ENCODE data around the gene TGFBR3. TPM values are rescaled to one million over a fixed set of nuclear protein-coding genes. Genes with fewer than 3 reads are reported as not detected.

Gene TGFBR3
- total RNA-seq, 2 experiments from 2014 or later: 12.9 to 13.0 TPM

DNA sequence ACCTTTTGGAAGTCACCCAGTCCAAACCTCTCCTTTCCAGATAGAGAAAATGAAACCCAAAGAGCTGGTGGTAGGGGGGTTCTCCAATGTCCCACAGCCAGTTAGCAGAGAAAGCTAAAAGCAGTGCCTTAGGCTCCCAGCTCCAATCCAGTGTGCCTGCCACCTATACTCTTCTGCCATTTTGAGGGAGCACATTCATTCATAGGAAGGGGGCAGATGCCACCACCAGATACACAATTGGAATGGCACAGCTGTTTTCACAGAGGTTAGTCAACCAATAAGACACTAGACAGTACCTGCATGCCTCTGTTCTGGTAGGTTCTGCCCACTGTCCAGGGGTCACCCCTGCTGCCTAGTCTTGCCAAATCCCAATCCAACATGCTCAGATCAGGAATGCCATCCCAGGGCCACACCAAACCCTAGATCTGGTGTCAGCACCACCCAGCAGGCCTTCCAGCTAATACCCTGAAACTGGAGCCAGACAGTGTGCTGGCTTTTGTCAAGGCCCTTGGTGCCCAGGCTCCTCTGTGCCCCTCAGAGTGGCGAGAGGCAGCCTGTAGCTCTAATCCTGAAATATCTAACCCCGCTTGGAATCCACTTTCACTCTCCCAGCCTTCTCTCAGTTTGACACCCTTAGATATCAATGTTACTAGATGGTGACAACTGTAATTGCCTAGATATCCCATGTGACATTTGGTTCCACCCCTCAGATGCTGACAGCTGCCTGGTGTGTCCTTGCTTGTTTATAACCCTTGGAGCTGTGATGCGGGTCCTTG, 178.6 kb downstream of the TGFBR3 start:
- Mint-ChIP-seq H3K27ac (no peak overlapping the region), H3K27me3 (no peaks in the 10 kb centered on the region), H3K9me3 (peaks cover 3% of the 10 kb centered on the region), H3K36me3 (ENCODE audit: low read depth) (peaks cover 35% of the 10 kb centered on the region), H3K4me3 (no peak overlapping the region), H3K4me1 (peaks cover 12% of the 10 kb centered on the region)
- DNase-seq: no peak
- CTCF ChIA-PET: interaction anchor here (2.1 kb wide), 1 partner anchor 9 kb away, joined by 7 read pairs; no protein-coding TSS in a partner anchor
- POLR2A ChIA-PET: interaction anchor here (0.6 kb wide), 1 partner anchor 24 kb away, joined by 3 read pairs; no protein-coding TSS in a partner anchor

DNA sequence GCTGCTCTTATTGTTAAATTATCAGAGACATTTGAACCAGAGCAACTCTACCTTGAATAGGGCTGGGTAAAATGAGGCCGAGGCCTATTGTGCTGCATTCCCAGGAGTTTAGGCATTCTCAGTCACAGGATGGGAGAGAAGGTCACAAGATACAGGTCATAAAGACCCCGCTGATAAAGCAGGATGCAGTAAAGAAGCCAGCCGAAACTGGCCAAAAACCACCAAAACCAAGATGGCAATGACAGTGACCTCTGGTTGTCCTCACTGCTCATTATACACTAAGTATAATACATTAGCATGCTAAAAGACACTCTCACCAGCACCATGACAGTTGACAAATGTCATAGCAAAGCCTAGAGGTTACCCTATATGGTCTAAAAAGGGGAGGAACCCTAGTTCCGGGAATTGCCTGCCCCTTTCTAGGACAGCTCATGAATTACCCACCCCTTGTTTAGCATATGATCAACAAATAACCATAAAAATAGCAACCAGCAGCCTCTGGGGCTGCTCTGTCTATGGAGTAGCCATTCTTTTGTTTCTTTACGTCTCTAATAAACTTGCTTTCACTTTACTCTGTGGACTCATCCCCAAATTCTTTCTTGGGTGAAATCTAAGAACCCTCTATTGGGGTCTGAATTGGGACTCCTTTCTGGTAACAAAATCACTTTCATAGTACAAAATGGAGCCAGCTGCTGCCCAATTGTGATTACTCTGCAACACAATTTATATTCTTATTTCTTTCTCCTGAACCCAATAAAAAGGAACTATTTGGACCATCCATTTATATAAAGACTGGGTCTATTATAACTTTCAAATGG, 179.6 kb downstream of the TGFBR3 start:
- POLR2A ChIA-PET: interaction anchor here (0.6 kb wide), 1 partner anchor 25 kb away, joined by 3 read pairs; no protein-coding TSS in a partner anchor
- H3K27me3 Mint-ChIP-seq: no peaks in the 10 kb centered on the region
- H3K9me3 Mint-ChIP-seq: peaks cover 3% of the 10 kb centered on the region
- no peak overlapping the region for H3K4me3 Mint-ChIP-seq
- peaks cover 3% of the 10 kb centered on the region for H3K4me1 Mint-ChIP-seq
- DNase-seq: no peak
- CTCF ChIA-PET: no interaction called here
- no peak overlapping the region for H3K27ac Mint-ChIP-seq
- H3K36me3 Mint-ChIP-seq (ENCODE audit: low read depth): peaks cover 30% of the 10 kb centered on the region

DNA sequence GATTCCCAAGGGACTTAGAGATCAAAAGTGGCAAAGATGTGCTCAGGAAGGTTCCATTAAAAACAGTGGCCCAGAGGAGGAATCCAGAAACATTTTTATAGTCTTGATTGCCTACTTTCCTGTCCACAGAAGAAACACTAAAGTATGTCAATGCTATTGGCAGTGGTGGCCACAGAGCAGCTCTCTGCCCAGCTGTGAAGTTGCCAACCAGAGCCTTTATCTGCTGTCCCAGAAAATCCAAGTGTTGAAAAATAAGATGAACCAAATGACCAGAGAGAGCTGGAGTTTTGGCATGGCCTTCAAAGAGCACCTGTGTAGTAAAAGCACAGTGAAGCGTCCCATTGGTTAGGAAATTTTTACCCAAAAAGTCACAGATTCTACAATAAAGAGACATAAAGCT, 181.2 kb downstream of the TGFBR3 start:
- DNase-seq: no peak
- CTCF ChIA-PET: no interaction called here
- H3K27me3 Mint-ChIP-seq: no peaks in the 10 kb centered on the region
- no peak overlapping the region for H3K27ac Mint-ChIP-seq
- POLR2A ChIA-PET: no interaction called here
- peaks cover 3% of the 10 kb centered on the region for H3K9me3 Mint-ChIP-seq
- H3K4me1 Mint-ChIP-seq: peaks cover 11% of the 10 kb centered on the region
- H3K36me3 Mint-ChIP-seq (ENCODE audit: low read depth): peaks cover 38% of the 10 kb centered on the region
- H3K4me3 Mint-ChIP-seq: no peak overlapping the region

- POLR2A ChIA-PET: no interaction called here
Observed at GRCh38 chr1:91703095-91703494, 182.9 kb downstream of the TGFBR3 start.

GRCh38 chr1:91701472-91701869, 184.5 kb downstream of the TGFBR3 start:
- peaks cover 38% of the 10 kb centered on the region for H3K4me1 Mint-ChIP-seq
- H3K27me3 Mint-ChIP-seq: no peaks in the 10 kb centered on the region
- no peak overlapping the region for H3K27ac Mint-ChIP-seq
- no peak for DNase-seq
- ChIA-PET POLR2A (no interaction called here), CTCF (interaction anchor here (1.1 kb wide), 1 partner anchor 59 kb away, joined by 4 read pairs; no protein-coding TSS in a partner anchor)
- H3K4me3 Mint-ChIP-seq: no peak overlapping the region
- peaks cover 5% of the 10 kb centered on the region for H3K9me3 Mint-ChIP-seq
- peaks cover 43% of the 10 kb centered on the region for H3K36me3 Mint-ChIP-seq (ENCODE audit: low read depth)

More at GRCh38 chr1:91703095-91703494, 182.9 kb downstream of the TGFBR3 start:
- DNase-seq: no peak
- H3K4me3 Mint-ChIP-seq: no peak overlapping the region
- H3K4me1 Mint-ChIP-seq: peaks cover 25% of the 10 kb centered on the region
- CTCF ChIA-PET: no interaction called here
- H3K27ac Mint-ChIP-seq: no peak overlapping the region
- H3K9me3 Mint-ChIP-seq: peaks cover 5% of the 10 kb centered on the region
- peaks cover 45% of the 10 kb centered on the region for H3K36me3 Mint-ChIP-seq (ENCODE audit: low read depth)
- no peaks in the 10 kb centered on the region for H3K27me3 Mint-ChIP-seq

DNA sequence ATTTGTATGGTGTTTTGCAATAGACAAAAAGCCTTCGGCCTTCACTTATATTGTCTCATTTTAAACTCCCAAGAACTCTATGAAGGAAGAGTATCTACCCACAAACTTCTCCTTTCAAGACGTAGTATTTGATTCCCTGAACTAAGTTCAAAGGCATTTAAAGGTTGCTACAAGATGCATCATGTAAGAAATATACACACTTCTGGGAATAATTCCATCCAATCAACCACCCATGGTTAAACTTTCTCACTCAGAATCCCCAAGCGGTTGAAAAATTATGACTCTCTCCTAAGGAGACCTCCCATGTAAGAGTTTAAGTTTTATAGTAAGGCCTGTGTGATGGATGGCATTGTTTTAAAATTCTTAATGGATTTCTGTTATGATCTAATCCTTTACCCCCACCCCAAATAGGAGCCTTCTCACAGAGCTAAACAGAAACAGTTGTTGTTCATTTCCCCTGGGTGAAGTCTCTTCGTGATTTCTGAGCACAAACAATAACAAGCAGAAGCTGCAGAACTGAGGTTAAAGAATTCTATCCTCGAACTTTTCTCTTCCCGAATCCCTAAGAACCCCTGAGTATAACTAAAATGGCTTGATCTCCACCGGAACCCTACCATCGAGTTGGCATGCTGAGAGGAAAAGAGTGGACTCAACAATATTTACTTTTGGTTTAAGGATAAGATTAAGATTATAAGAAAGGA, 185.0 kb downstream of the TGFBR3 start:
- CTCF ChIA-PET: interaction anchor here (1.1 kb wide), 1 partner anchor 60 kb away, joined by 4 read pairs; no protein-coding TSS in a partner anchor
- H3K27me3 Mint-ChIP-seq: no peaks in the 10 kb centered on the region
- peaks cover 45% of the 10 kb centered on the region for H3K36me3 Mint-ChIP-seq (ENCODE audit: low read depth)
- DNase-seq: no peak
- POLR2A ChIA-PET: no interaction called here
- no peak overlapping the region for H3K27ac Mint-ChIP-seq
- H3K9me3 Mint-ChIP-seq: peaks cover 5% of the 10 kb centered on the region
- H3K4me3 Mint-ChIP-seq: no peak overlapping the region
- peaks cover 43% of the 10 kb centered on the region for H3K4me1 Mint-ChIP-seq

DNA sequence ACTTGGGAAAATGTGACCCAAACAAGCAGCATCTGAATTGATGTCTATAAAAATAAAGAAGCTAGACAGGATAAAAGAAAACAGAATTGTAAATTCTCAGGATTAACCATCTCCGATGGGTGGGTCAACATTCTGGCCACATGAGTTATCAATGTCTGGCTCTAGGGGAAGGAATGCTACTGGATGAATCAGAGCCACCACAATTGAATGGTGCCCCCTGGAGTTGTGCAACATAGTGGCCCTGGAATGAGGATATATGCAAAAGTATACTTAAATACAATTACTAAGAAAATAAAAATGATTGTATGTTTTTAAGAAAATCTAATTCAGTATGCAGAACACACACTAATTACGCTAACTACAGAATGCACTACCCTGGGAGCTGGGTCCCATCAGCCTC, 185.6 kb downstream of the TGFBR3 start:
- Mint-ChIP-seq H3K4me1 (peaks cover 45% of the 10 kb centered on the region), H3K27ac (no peak overlapping the region), H3K4me3 (no peak overlapping the region), H3K9me3 (peaks cover 5% of the 10 kb centered on the region), H3K27me3 (no peaks in the 10 kb centered on the region), H3K36me3 (ENCODE audit: low read depth) (peaks cover 47% of the 10 kb centered on the region)
- ChIA-PET CTCF (interaction anchor here (1.1 kb wide), 1 partner anchor 60 kb away, joined by 4 read pairs; no protein-coding TSS in a partner anchor), POLR2A (interaction anchor here (0.9 kb wide), 1 partner anchor 21 kb away, joined by 3 read pairs; no protein-coding TSS in a partner anchor)
- DNase-seq: no peak

DNA sequence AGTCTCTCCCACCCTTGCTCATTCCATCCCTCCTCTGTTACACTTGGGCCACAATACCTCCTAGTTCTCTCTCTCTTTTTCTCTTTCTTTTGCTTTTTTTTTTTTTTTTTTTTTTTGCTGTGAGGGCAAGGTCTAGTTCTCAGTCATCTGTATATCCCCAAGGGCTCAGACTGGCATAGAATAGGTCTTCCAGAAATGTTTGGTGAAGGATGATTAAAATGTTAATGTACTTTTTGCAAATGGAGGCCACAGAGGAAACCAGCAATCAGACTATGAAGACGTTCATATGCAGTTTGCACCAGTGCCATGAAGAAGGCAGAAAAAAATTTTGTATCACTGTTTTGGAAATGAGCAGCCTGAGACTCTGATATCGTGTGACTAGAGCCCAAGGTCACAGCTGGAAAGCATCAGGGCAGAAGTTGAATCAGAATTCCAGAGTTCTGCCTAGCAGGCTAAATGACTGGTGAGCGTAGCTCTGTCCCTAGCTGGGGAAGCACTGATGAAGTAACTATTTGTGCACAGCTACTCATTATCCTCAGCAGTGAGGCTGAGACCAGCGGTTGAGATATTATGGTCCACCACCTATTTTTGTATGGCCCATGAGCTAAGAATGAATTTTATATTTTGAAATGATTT, 186.5 kb downstream of the TGFBR3 start:
- POLR2A ChIA-PET: interaction anchor here (0.7 to 1.0 kb wide), 3 partner anchors 10 to 198 kb away, joined by 3 read pairs; no protein-coding TSS in a partner anchor

GRCh38 chr1:91697861-91698260, 188.1 kb downstream of the TGFBR3 start:
- Mint-ChIP-seq H3K27me3 (no peaks in the 10 kb centered on the region), H3K4me3 (peak overlapping the region; percentile 52), H3K36me3 (ENCODE audit: low read depth) (peaks cover 60% of the 10 kb centered on the region), H3K4me1 (peaks cover 51% of the 10 kb centered on the region), H3K9me3 (peaks cover 2% of the 10 kb centered on the region), H3K27ac (peak overlapping the region; percentile 90)
- POLR2A ChIA-PET: no interaction called here
- DNase-seq: no peak
- CTCF ChIA-PET: interaction anchor here (2.0 kb wide), 1 partner anchor 10 kb away, joined by 7 read pairs; no protein-coding TSS in a partner anchor

More for the DNA sequence above, 186.5 kb downstream of the TGFBR3 start:
- Mint-ChIP-seq H3K9me3 (peaks cover 5% of the 10 kb centered on the region), H3K27ac (peak overlapping the region; percentile 81), H3K4me1 (peaks cover 50% of the 10 kb centered on the region), H3K4me3 (no peak overlapping the region), H3K36me3 (ENCODE audit: low read depth) (peaks cover 50% of the 10 kb centered on the region), H3K27me3 (no peaks in the 10 kb centered on the region)
- no peak for DNase-seq
- CTCF ChIA-PET: interaction anchor here (0.6 to 2.0 kb wide), 5 partner anchors 9 to 53 kb away, joined by 3 to 7 read pairs (median 3); no protein-coding TSS in a partner anchor

DNA sequence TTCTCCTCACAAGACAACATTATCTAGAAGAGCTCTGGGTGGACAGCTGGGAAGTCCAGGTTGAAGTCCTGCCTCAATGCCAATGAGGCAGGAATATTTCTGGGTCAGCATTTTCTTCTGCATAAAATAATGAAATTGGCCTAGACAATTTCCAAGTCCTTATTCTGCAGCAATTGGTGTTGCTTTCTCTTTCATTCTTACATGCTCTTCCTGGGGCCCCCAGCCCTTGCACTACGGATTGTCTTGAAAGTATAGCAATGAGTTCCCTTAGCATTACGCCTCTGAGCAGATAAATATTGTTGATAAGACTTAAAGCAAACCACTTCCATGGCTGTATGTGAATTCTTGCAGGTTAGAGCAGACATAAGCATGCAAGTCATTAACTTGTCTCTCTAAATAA, 188.5 kb downstream of the TGFBR3 start:
- peaks cover 51% of the 10 kb centered on the region for H3K4me1 Mint-ChIP-seq
- H3K36me3 Mint-ChIP-seq (ENCODE audit: low read depth): peaks cover 63% of the 10 kb centered on the region
- H3K9me3 Mint-ChIP-seq: peaks cover 2% of the 10 kb centered on the region
- H3K27ac Mint-ChIP-seq: peak overlapping the region; percentile 90
- H3K27me3 Mint-ChIP-seq: no peaks in the 10 kb centered on the region
- POLR2A ChIA-PET: no interaction called here
- DNase-seq: peak; percentile 77
- CTCF ChIA-PET: interaction anchor here (1.0 kb wide), 1 partner anchor 12 kb away, joined by 5 read pairs; no protein-coding TSS in a partner anchor
- peak overlapping the region; percentile 52 for H3K4me3 Mint-ChIP-seq

GRCh38 chr1:91696321-91696720, 189.6 kb downstream of the TGFBR3 start:
- no peak for DNase-seq
- Mint-ChIP-seq H3K4me1 (peaks cover 51% of the 10 kb centered on the region), H3K9me3 (peaks cover 2% of the 10 kb centered on the region), H3K27ac (no peak overlapping the region), H3K4me3 (no peak overlapping the region), H3K27me3 (no peaks in the 10 kb centered on the region), H3K36me3 (ENCODE audit: low read depth) (peaks cover 61% of the 10 kb centered on the region)
- CTCF ChIA-PET: interaction anchor here (1.0 kb wide), 1 partner anchor 13 kb away, joined by 5 read pairs; no protein-coding TSS in a partner anchor
- POLR2A ChIA-PET: no interaction called here

DNA sequence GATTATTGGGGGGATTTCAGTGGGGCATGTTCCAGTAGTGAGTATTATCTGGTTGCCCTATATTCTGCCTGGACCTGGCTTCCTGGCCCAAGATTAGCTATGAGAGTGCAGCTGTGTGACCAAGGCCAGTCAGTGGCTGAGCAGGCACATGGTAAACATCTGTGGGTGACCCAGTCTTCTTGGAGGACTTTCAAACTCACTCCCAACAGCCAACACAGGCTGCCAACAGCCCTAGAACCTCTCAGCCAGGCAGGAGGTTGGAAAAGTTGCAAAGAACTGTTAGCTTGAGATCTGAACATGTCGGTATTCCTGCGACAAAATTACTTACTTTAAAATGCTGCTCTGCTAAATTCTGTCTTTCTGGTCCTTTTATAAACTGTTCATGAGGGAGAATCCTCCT, 192.4 kb downstream of the TGFBR3 start:
- POLR2A ChIA-PET: no interaction called here
- Mint-ChIP-seq H3K9me3 (no peaks in the 10 kb centered on the region), H3K4me3 (no peak overlapping the region), H3K27me3 (no peaks in the 10 kb centered on the region), H3K36me3 (ENCODE audit: low read depth) (peaks cover 48% of the 10 kb centered on the region), H3K4me1 (peaks cover 32% of the 10 kb centered on the region), H3K27ac (no peak overlapping the region)
- CTCF ChIA-PET: interaction anchor here (0.5 to 1.3 kb wide), 4 partner anchors 119 to 1142 kb away, joined by 3 read pairs; no protein-coding TSS in a partner anchor
- no peak for DNase-seq

Measured in activated CD4-positive, alpha-beta T cell treated with anti-CD3 and anti-CD28 coated beads, Interleukin-2, amount 10 ng/mL, durations not matched to agents 7 days and 5 days (primary cell).